A549 (cell line): Measurements from ENCODE around the gene LUZP2. TPM values are rescaled to one million over a fixed set of nuclear protein-coding genes. Genes with fewer than 3 reads are reported as not detected.

Experiments used
- ATAC-seq, 2 experiments: fragments of 200-7000 bp in 1 of 2; fragments of >200 bp in 1 of 2; cut with Nextera tagmentation in 1 of 2; cut with Tn5 transposase in 1 of 2; 3 replicates each; pipeline versions ENCODE4 v1.8.0 to v1.9.1; 2018 to 2020; ENCODE audit warnings: mild to moderate bottlenecking in 1 of 2, moderate library complexity in 1 of 2
- CTCF ChIA-PET: fragments of 300-600 bp; sonication (Branson Sonifier 250); formaldehyde crosslinking; extraction: SDS; loops from one replicate; lab custom pipeline; 2021; ENCODE audit warnings: antibody characterized with exemption, inconsistent platforms; lab: Yijun Ruan, JAX
- POLR2A ChIA-PET: fragments of 350-600 bp; formaldehyde crosslinking; extraction: SDS; loops from one replicate; lab custom pipeline; 2021; ENCODE audit warnings: antibody characterized with exemption, inconsistent platforms; lab: Yijun Ruan, JAX
- DNase-seq, 2 experiments: peaks; one replicate each; pipeline versions ENCODE4 v3.0.0 to v3.0.0-alpha.2; 2011 to 2016; ENCODE audit warnings: low read depth in 1 of 2, low spot score in 1 of 2
- FAIRE-seq: peaks from 2 replicates; lab custom pipeline; 2011; peaks lifted over from hg19 to GRCh38; lab: Jason Lieb, UNC
- H3K27ac ChIP-seq, 2 experiments: fragments of >200 bp; sonication (Bioruptor Twin); formaldehyde crosslinking; 3 replicates each; pipeline ENCODE4 v1.5.1; 2016 to 2017
- H3K4me1 ChIP-seq: fragments of >200 bp; sonication (Bioruptor Twin); formaldehyde crosslinking; 3 replicates; pipeline ENCODE4 v1.6.1; 2016
- H3K4me2 ChIP-seq: fragments of >200 bp; sonication (Bioruptor Twin); formaldehyde crosslinking; 3 replicates; pipeline ENCODE4 v1.6.1; 2016
- H3K4me3 ChIP-seq: fragments of >200 bp; sonication (Bioruptor Twin); formaldehyde crosslinking; 3 replicates; pipeline ENCODE4 v1.5.1; 2016
- H3K9me3 ChIP-seq: fragments of >200 bp; sonication (Bioruptor Twin); formaldehyde crosslinking; 3 replicates; pipeline ENCODE4 v1.6.1; 2016
- CBX2 ChIP-seq: fragments of 200-600 bp; sonication (generic); IDR thresholded peaks from 2 replicates; pipeline ENCODE4 v1.6.1; 2016; ENCODE audit warnings: low read depth, mild to moderate bottlenecking, borderline replicate concordance
- CBX8 ChIP-seq: fragments of 200-600 bp; sonication (generic); IDR thresholded peaks from 2 replicates; pipeline ENCODE4 v1.6.1; 2016
- CEBPB ChIP-seq, 2 experiments: fragments of >200 bp in 1 of 2; sonication (Bioruptor Twin) in 1 of 2; formaldehyde crosslinking in 1 of 2; IDR thresholded peaks; 2 replicates each; pipeline ENCODE4 v1.6.1; 2012 to 2016
- EHF ChIP-seq: fragments of 250-450 bp; sonication (Bioruptor Pico); IDR thresholded peaks from 2 replicates; pipeline ENCODE4 v1.5.0; 2020; ENCODE audit warnings: mild to moderate bottlenecking
- ELK1 ChIP-seq: fragments of 150-350 bp; IDR thresholded peaks from 2 replicates; pipeline ENCODE4 v1.6.1; 2014; ENCODE audit warnings: low read depth, mild to moderate bottlenecking, low read length
- FOSB ChIP-seq: fragments of 250-450 bp; sonication (Bioruptor Pico); IDR thresholded peaks from 2 replicates; pipeline ENCODE4 v1.5.0; 2020; ENCODE audit warnings: mild to moderate bottlenecking, moderate library complexity
- HDAC2 ChIP-seq: fragments of 200-600 bp; sonication (generic); IDR thresholded peaks from 2 replicates; pipeline ENCODE4 v1.6.1; 2016
- HES2 ChIP-seq: fragments of >200 bp; sonication (Bioruptor Twin); formaldehyde crosslinking; IDR thresholded peaks from 2 replicates; pipeline ENCODE4 v1.6.1; 2016
- HEYL ChIP-seq: fragments of 250-450 bp; sonication (Bioruptor Pico); IDR thresholded peaks from 2 replicates; pipeline ENCODE4 v1.8.0; 2021; ENCODE audit warnings: mild to moderate bottlenecking, moderate library complexity
- HOXB13 ChIP-seq: fragments of 250-450 bp; sonication (Bioruptor Pico); IDR thresholded peaks from 2 replicates; pipeline ENCODE4 v1.5.0; 2020; ENCODE audit warnings: low read depth, mild to moderate bottlenecking, moderate library complexity
- JUN ChIP-seq, 2 experiments: fragments of >200 bp; sonication (Bioruptor Twin); formaldehyde crosslinking; IDR thresholded peaks; 2 replicates in 1 of 2; 3 replicates in 1 of 2; pipeline ENCODE4 v1.6.1; 2016 to 2017
- JUNB ChIP-seq: fragments of >200 bp; sonication (Bioruptor Twin); formaldehyde crosslinking; IDR thresholded peaks from 2 replicates; pipeline ENCODE4 v1.6.1; 2016
- KDM1A ChIP-seq: fragments of 200-600 bp; sonication (generic); IDR thresholded peaks from 2 replicates; pipeline ENCODE4 v1.6.1; 2016; ENCODE audit warnings: low read depth, mild to moderate bottlenecking
- MAFK ChIP-seq: fragments of 450-650 bp; IDR thresholded peaks from 2 replicates; pipeline ENCODE4 v1.6.1; 2014; ENCODE audit not compliant: partially characterized antibody
- NPAS2 ChIP-seq: fragments of 250-450 bp; sonication (Bioruptor Pico); IDR thresholded peaks from 2 replicates; pipeline ENCODE4 v1.8.0; 2022; ENCODE audit warnings: mild to moderate bottlenecking, moderate library complexity, borderline replicate concordance
- PBX3 ChIP-seq: IDR thresholded peaks from 2 replicates; pipeline ENCODE4 v1.6.1; 2012
- RFX5 ChIP-seq: fragments of 450-650 bp; IDR thresholded peaks from 2 replicates; pipeline ENCODE4 v1.7.1; 2014; ENCODE audit warnings: antibody characterized with exemption, mild to moderate bottlenecking, moderate library complexity
- SREBF2 ChIP-seq: fragments of 450-650 bp; IDR thresholded peaks from 2 replicates; pipeline ENCODE4 v1.6.1; 2014; ENCODE audit warnings: mild to moderate bottlenecking, moderate library complexity
- USF2 ChIP-seq: fragments of 450-650 bp; IDR thresholded peaks from 2 replicates; pipeline ENCODE4 v1.6.1; 2014; ENCODE audit warnings: antibody characterized with exemption
- ZC3H11A ChIP-seq: fragments of 450-650 bp; IDR thresholded peaks from 2 replicates; pipeline ENCODE4 v1.6.1; 2014; ENCODE audit warnings: antibody characterized with exemption, mild to moderate bottlenecking
- WGBS: methylation state at CpG from one replicate; pipeline ENCODE4 v1.1.6; 2017; ENCODE audit errors: missing lambda C conversion rate; 5-methylcytosine and 5-hydroxymethylcytosine counted together
- polyA plus RNA-seq, 4 experiments: library from polyadenylated mRNA; depleted of rRNA in 3 of 4; stranded (reverse); fragments of >200 nt; fragmentation: RNase III in 1 of 4; extraction: RNeasy Plus Mini Kit Qiagen cat#74134 plus additional on column Dnase treatment in 1 of 4; gene quantifications; 2 replicates in 3 of 4; 3 replicates in 1 of 4; pipeline ENCODE4 v1.2.3, GENCODE V29; 2011 to 2017

Gene LUZP2
- polyA plus RNA-seq, 2 of the 4 experiments (the other 2 are of a cell fraction), result not detected

- H3K4me3 ChIP-seq, result no peak overlapping the region
- DNase-seq, result no peak
- H3K27ac ChIP-seq, result no peak overlapping the region
- ChIA-PET POLR2A (no interaction called here), CTCF (no interaction called here)
- no peak for FAIRE-seq
- no peaks in the 10 kb centered on the region for H3K9me3 ChIP-seq
- TF ChIP-seq EHF (CRISPR knock-in tag), result no peak
- no peak for TF ChIP-seq CBX2
- no peak for TF ChIP-seq SREBF2
- no peak for TF ChIP-seq ZC3H11A
- no peak for TF ChIP-seq NPAS2 (CRISPR knock-in tag)
- no peaks in the 10 kb centered on the region for H3K4me1 ChIP-seq
- no peak overlapping the region for H3K4me2 ChIP-seq
- no peak for ATAC-seq
- 24% methylated on average over 2 of the region's 2 CpGs for WGBS
Measured at GRCh38 chr11:24903555-24903954, 406.7 kb downstream of the LUZP2 start.

- POLR2A ChIA-PET, result no interaction called here
- Histone ChIP-seq H3K4me3 (no peak overlapping the region), H3K27ac (no peak overlapping the region), H3K9me3 (no peaks in the 10 kb centered on the region), H3K4me1 (no peaks in the 10 kb centered on the region), H3K4me2 (no peak overlapping the region)
- ATAC-seq, result no peak
- WGBS, result 4% methylated on average over 1 of the region's 1 CpG
- DNase-seq, result no peak
- FAIRE-seq, result no peak
- CTCF ChIA-PET, result no interaction called here
- TF ChIP-seq HES2 (no peak), RFX5 (no peak), MAFK (no peak), CEBPB (IDR thresholded peaks at IDR 0.05) (no peak), PBX3 (no peak), HOXB13 (CRISPR knock-in tag) (no peak), USF2 (no peak)
Measured at GRCh38 chr11:24925091-24925490, 428.2 kb downstream of the LUZP2 start.

- ChIA-PET POLR2A (no interaction called here), CTCF (no interaction called here)
- WGBS, result 22% methylated on average over 7 of the region's 9 CpGs
- Histone ChIP-seq H3K9me3 (no peaks in the 10 kb centered on the region; the same call in 2 of the 3 replicates), H3K4me3 (no peak overlapping the region), H3K4me2 (no peak overlapping the region), H3K27ac (no peak overlapping the region), H3K4me1 (no peaks in the 10 kb centered on the region)
- ATAC-seq (no peak), FAIRE-seq (no peak), DNase-seq (no peak)
- TF ChIP-seq JUNB (no peak), SREBF2 (no peak), CBX2 (no peak), JUN (IDR thresholded peaks at IDR 0.05) (no peak), HDAC2 (no peak), KDM1A (no peak), CBX8 (no peak), FOSB (no peak), ELK1 (no peak), HES2 (no peak), NPAS2 (CRISPR knock-in tag) (no peak), HEYL (CRISPR knock-in tag) (no peak)
Measured at GRCh38 chr11:24932110-24933000, 435.5 kb downstream of the LUZP2 start.
